HepG2 (cell line): Measurements from ENCODE around the gene NRG3. TPM values are rescaled to one million over a fixed set of nuclear protein-coding genes. Genes with fewer than 3 reads are reported as not detected.

ENCODE experiments used
- ATAC-seq: fragments of 200-7000 bp; cut with Tn5 transposase; 3 replicates; pipeline ENCODE4 v1.9.1; 2020; ENCODE audit warnings: mild to moderate bottlenecking, moderate library complexity
- BruUV-seq: library from RNA; stranded (reverse); fragments of 400-500 nt; replicated peaks from 2 replicates; lab custom pipeline; 2021; lab: Mats Ljungman, UMichigan
- CTCF ChIA-PET: fragments of 300-600 bp; formaldehyde crosslinking; extraction: SDS; loops from one replicate; lab custom pipeline; 2021; ENCODE audit warnings: low total read pairs, inconsistent platforms, low intra/inter-chr PET ratio; lab: Yijun Ruan, JAX
- POLR2A ChIA-PET: fragments of 350-600 bp; sonication (Branson Sonifier 250); formaldehyde crosslinking; loops from one replicate; lab custom pipeline; 2020; ENCODE audit warnings: antibody characterized with exemption, inconsistent platforms; lab: Yijun Ruan, JAX
- DNase-seq: peaks from one replicate; pipeline ENCODE4 v3.0.0-alpha.2; 2015; ENCODE audit warnings: low spot score
- FAIRE-seq: peaks from 3 replicates; lab custom pipeline; 2011; peaks lifted over from hg19 to GRCh38; lab: Jason Lieb, UNC
- H2AFZ ChIP-seq: one replicate; pipeline ENCODE4 v1.6.1; 2011; ENCODE audit warnings: low read length, inconsistent platforms
- H3K27ac ChIP-seq: fragments of 300-600 bp; 3 replicates; pipeline ENCODE4 v1.8.0; 2011; ENCODE audit warnings: mixed run types, mild to moderate bottlenecking, mixed read lengths, low read length, inconsistent platforms; ENCODE audit not compliant: insufficient read depth; ENCODE audit errors: extremely low read length
- H3K27me3 ChIP-seq, 2 experiments: fragments of 200-600 bp in 1 of 2; 2 replicates in 1 of 2; 3 replicates in 1 of 2; pipeline versions ENCODE4 v1.6.0 to v1.8.0; 2011; ENCODE audit warnings: low read length in 2 of 2, mild to moderate bottlenecking in 2 of 2, moderate library complexity in 2 of 2, inconsistent platforms in 1 of 2; ENCODE audit not compliant: insufficient read depth in 2 of 2, control insufficient read depth in 1 of 2
- H3K36me3 ChIP-seq, 2 experiments: fragments of 200-600 bp in 1 of 2; replicated peaks in 1 of 2; 2 replicates in 1 of 2; 3 replicates in 1 of 2; pipeline versions ENCODE4 v1.5.1 to v1.8.0; 2011; ENCODE audit warnings: low read length in 2 of 2, inconsistent platforms in 1 of 2; ENCODE audit not compliant: insufficient read depth in 2 of 2, control insufficient read depth in 1 of 2
- H3K4me1 ChIP-seq: 2 replicates; pipeline ENCODE4 v1.5.1; 2012; ENCODE audit warnings: low read length, inconsistent platforms; ENCODE audit not compliant: insufficient read depth
- H3K4me2 ChIP-seq: 2 replicates; pipeline ENCODE4 v1.6.0; 2011; ENCODE audit warnings: low read depth, low read length, inconsistent platforms
- H3K4me3 ChIP-seq, 3 experiments: fragments of 200-600 bp in 1 of 3; sonication (generic), shearing (Covaris generic) in 1 of 3; replicated peaks in 1 of 3; 2 replicates each; pipeline ENCODE4 v1.5.1; 2011 to 2016; ENCODE audit warnings: low read length in 3 of 3, inconsistent platforms in 2 of 3, low read depth in 2 of 3, mild to moderate bottlenecking in 2 of 3, control low read depth in 1 of 3, mixed read lengths in 1 of 3; ENCODE audit not compliant: insufficient read depth in 1 of 3
- H3K79me2 ChIP-seq: one replicate; pipeline ENCODE4 v1.6.1; 2011; ENCODE audit warnings: low read length, inconsistent platforms; ENCODE audit not compliant: insufficient read depth
- H3K9ac ChIP-seq: 2 replicates; pipeline ENCODE4 v1.6.0; 2011; ENCODE audit warnings: mild to moderate bottlenecking, low read depth, low read length, inconsistent platforms; ENCODE audit not compliant: insufficient read depth
- H3K9me3 ChIP-seq: 2 replicates; pipeline ENCODE4 v1.5.1; 2012; ENCODE audit warnings: mild to moderate bottlenecking, low read length
- H4K20me1 ChIP-seq: 2 replicates; pipeline ENCODE4 v1.6.0; 2011; ENCODE audit warnings: inconsistent platforms, mild to moderate bottlenecking, low read length, moderate library complexity; ENCODE audit not compliant: insufficient read depth
- CREM ChIP-seq, 2 experiments: sonication (generic) in 1 of 2; formaldehyde crosslinking in 1 of 2; IDR thresholded peaks; 2 replicates each; pipeline versions ENCODE4 v1.4.0 to v1.6.1; 2016 to 2020; ENCODE audit warnings: antibody characterized with exemption in 1 of 2, mild to moderate bottlenecking in 1 of 2, missing genetic modification reagents in 1 of 2
- EZH2 ChIP-seq: conservative IDR thresholded peaks from 2 replicates; pipeline ENCODE4 v1.6.1; 2012; ENCODE audit warnings: mild to moderate bottlenecking, low read depth, low read length, moderate library complexity
- FUBP1 ChIP-seq: sonication (generic); formaldehyde crosslinking; IDR thresholded peaks from 2 replicates; pipeline ENCODE4 v1.5.1; 2020; ENCODE audit warnings: missing genetic modification reagents, mild to moderate bottlenecking, borderline replicate concordance
- GTF2F1 ChIP-seq: fragments of 150-350 bp; IDR thresholded peaks from 2 replicates; pipeline ENCODE4 v1.6.1; 2014; ENCODE audit warnings: low read length
- HOXA3 ChIP-seq: sonication (generic); formaldehyde crosslinking; IDR thresholded peaks from 2 replicates; pipeline ENCODE4 v1.5.0; 2020; ENCODE audit warnings: missing genetic modification reagents
- JUN ChIP-seq: sonication (generic); formaldehyde crosslinking; IDR thresholded peaks from 2 replicates; pipeline ENCODE4 v1.4.0; 2020; ENCODE audit warnings: mild to moderate bottlenecking, missing genetic modification reagents
- NFIB ChIP-seq: sonication (generic); formaldehyde crosslinking; IDR thresholded peaks from 2 replicates; pipeline ENCODE4 v1.9.0; 2021; ENCODE audit warnings: missing genetic modification reagents, mild to moderate bottlenecking, borderline replicate concordance
- PHF8 ChIP-seq: sonication (generic); formaldehyde crosslinking; IDR thresholded peaks from 2 replicates; pipeline ENCODE4 v1.5.0; 2020; ENCODE audit warnings: missing genetic modification reagents
- RELA ChIP-seq: sonication (generic); formaldehyde crosslinking; IDR thresholded peaks from 2 replicates; pipeline ENCODE4 v1.4.0; 2020; ENCODE audit warnings: missing genetic modification reagents
- SALL2 ChIP-seq: sonication (generic); formaldehyde crosslinking; IDR thresholded peaks from 2 replicates; pipeline ENCODE4 v1.8.1; 2023; ENCODE audit warnings: mild to moderate bottlenecking, missing genetic modification reagents, inconsistent platforms
- ZNF605 ChIP-seq: sonication (generic); formaldehyde crosslinking; IDR thresholded peaks from 2 replicates; pipeline ENCODE4 v1.8.0; 2022; ENCODE audit warnings: mild to moderate bottlenecking, missing genetic modification reagents
- ZNF614 ChIP-seq: IDR thresholded peaks from 2 replicates; pipeline ENCODE4 v1.6.1; 2018; ENCODE audit warnings: missing biosample characterization, missing genetic modification reagents, inconsistent platforms, borderline replicate concordance
- ZNF672 ChIP-seq: sonication (generic); formaldehyde crosslinking; IDR thresholded peaks from 2 replicates; pipeline ENCODE4 v1.8.1; 2022; ENCODE audit warnings: missing genetic modification reagents
- ZNF772 ChIP-seq: sonication (generic); formaldehyde crosslinking; IDR thresholded peaks from 2 replicates; pipeline ENCODE4 v1.5.0; 2020; ENCODE audit warnings: mild to moderate bottlenecking, missing genetic modification reagents
- WGBS: methylation state at CpG from one replicate; pipeline ENCODE4 v1.1.6; 2017; ENCODE audit warnings: low lambda C conversion rate; 5-methylcytosine and 5-hydroxymethylcytosine counted together
- in situ Hi-C: cut with HindIII; loops from 2 replicates; pipeline ENCODE4 v1.10.0; 2017; ENCODE audit warnings: low pct_unique_long_range_greater_than_20kb; ENCODE audit not compliant: extremely low pct_ligation_motif_present
- intact Hi-C: fragments of 100-400 bp; cut with micrococcal nuclease; formaldehyde crosslinking; loops from one replicate; pipeline ENCODE4 v1.10.0; 2022; ENCODE audit not compliant: unreplicated experiment
- polyA plus RNA-seq, 8 experiments: library from polyadenylated mRNA; depleted of rRNA in 3 of 8; stranded (reverse) in 7 of 8; unstranded in 1 of 8; fragments of >200 nt; fragmentation: Illumina TruSeq in 4 of 8; extraction: Trizol in 4 of 8; gene quantifications; 2 replicates each; pipeline versions ENCODE4 v1.2.1 to v1.2.3, GENCODE V29; 2011 to 2016; ENCODE audit warnings: low read depth in 4 of 8, missing spikeins in 1 of 8, mixed read lengths in 1 of 8; ENCODE audit not compliant: insufficient read depth in 1 of 8
- total RNA-seq, 5 experiments: library from RNA; depleted of rRNA; stranded (reverse); fragments of >200 nt; fragmentation: Illumina TruSeq; extraction: Trizol; gene quantifications; 2 replicates each; pipeline ENCODE4 v1.2.3, GENCODE V29; 2016; ENCODE audit warnings: low read depth in 1 of 5

The NRG3 gene
- total and polyA plus RNA-seq, 2 of the 13 experiments (the other 11 are each of a cell fraction or from before 2014, with no cell fraction given), result not detected

- TF ChIP-seq FUBP1 (CRISPR knock-in tag) (no peak), NFIB (CRISPR knock-in tag) (no peak), ZNF772 (no peak), PHF8 (CRISPR knock-in tag) (no peak)
Measured at GRCh38 chr10:82565197-82565575, 690.2 kb downstream of the NRG3 start (continued).

GRCh38 chr10:82572744-82573143 is 697.8 kb downstream of the NRG3 start:
- Histone ChIP-seq H2AFZ (no peak overlapping the region), H3K4me2 (no peak overlapping the region), H3K9me3 (peaks cover 87% of the 10 kb centered on the region), H3K9ac (no peak overlapping the region), H3K79me2 (no peaks in the 10 kb centered on the region), H3K27me3 (no peaks in the 10 kb centered on the region; a peak in 1 of 5 replicates), H4K20me1 (no peaks in the 10 kb centered on the region), H3K36me3 (no peaks in the 10 kb centered on the region), H3K4me1 (no peaks in the 10 kb centered on the region), H3K4me3 (no peak overlapping the region), H3K27ac (no peak overlapping the region)
- in situ Hi-C loops, result no loop called here
- ChIA-PET POLR2A (no interaction called here), CTCF (no interaction called here)
- 0% methylated on average over 1 of the region's 1 CpG for WGBS
- no peak for FAIRE-seq
- no TSS peak for BruUV-seq
- DNase-seq, result no peak
- ATAC-seq, result no peak
- intact Hi-C loops, result no loop called here
- TF ChIP-seq ZNF605 (CRISPR knock-in tag), result no peak
- TF ChIP-seq CREM (IDR thresholded peaks at IDR 0.05), result no peak
- TF ChIP-seq CREM (CRISPR knock-in tag; IDR thresholded peaks at IDR 0.05), result no peak
- no peak for TF ChIP-seq GTF2F1
- no peak for TF ChIP-seq JUN (CRISPR knock-in tag)
- no peak for TF ChIP-seq ZNF672 (CRISPR knock-in tag)
- no peak for TF ChIP-seq EZH2
- TF ChIP-seq RELA (CRISPR knock-in tag), result no peak
- no peak for TF ChIP-seq SALL2 (CRISPR knock-in tag)
- no peak for TF ChIP-seq ZNF614 (CRISPR knock-in tag)
- no peak for TF ChIP-seq HOXA3 (CRISPR knock-in tag)
